Heart left ventricle (tissue), 13 donors: ENCODE results near the gene SAA2.

Experiments used
- CTCF ChIP-seq, 12 donors: fragments of 200-600 bp; sonication (generic) in 4 of 12; IDR thresholded peaks; one replicate each; pipeline versions ENCODE4 v1.5.0 to v1.8.0; 2018 to 2022; ENCODE audit warnings: antibody characterized with exemption in 12 of 12, mild to moderate bottlenecking in 5 of 12
- POLR2A ChIP-seq, 2 donors: fragments of 450-650 bp; IDR thresholded peaks; one replicate each; pipeline ENCODE4 v1.6.1; 2017; ENCODE audit warnings: antibody characterized with exemption in 2 of 2, mild to moderate bottlenecking in 2 of 2, moderate library complexity in 2 of 2
- donor health status: ischemic (EF 13 %, LVEDD 7.1; RV severe dilation, severe dysfunction).
- donor health status: DM: no; HTN: yes; CAD: no.
- donor health status: DM: no; HTN: no; CAD: no.
- donor health status: ischemic (EF 25% LVEDD 6.9; RV normal size, moderate dysfunction).
- donor health status: ischemic (EF 25% LVEDD 5.7; RV mildly dilated, moderate dysfunction).
- donor health status: ischemic (EF 35%, LVEDD 5.7; RV mildly dilated, moderate dysfunction).
- donor health status: nonischemic (EF 11% LVEDD 7.7; RV severe dilation, severe dysfunction).
- donor health status: DM: yes; HTN: yes; CAD: no.
- donor health status: PGD.
- donor health status: ischemic (EF 29% LVEDD 5.4; RV normal size, mild dysfunction).
- donor health status: nonischemic (EF 23%, LVEDD 6.1; RV moderate dilation, normal function).

GRCh38 chr11:18239655-18240054 lies 8.8 kb downstream of the SAA2 start:
- TF ChIP-seq CTCF (IDR thresholded peaks at IDR 0.05) (no peak), POLR2A (IDR thresholded peaks at IDR 0.05) (no peak)
